GM21528 (cell line): ENCODE measurements around the gene FAM120B.
A peak's percentile ranks its signal among the peaks of the same experiment; 100 is the strongest.
"Not testable (repeated sequence)": the region's sequence is repeated elsewhere in the genome, so short reads cannot be mapped to it uniquely, and the experiment has no call there.

ENCODE experiments used
- ATAC-seq: cut with Tn5 transposase; IDR thresholded peaks from one replicate; pipeline ENCODE4 v1.9.1; 2021; ENCODE audit warnings: mild to moderate bottlenecking, moderate library complexity; ENCODE audit not compliant: unreplicated experiment, low FRiP score

FAM120B gene

GRCh38 chr6:170345662-170346061 is 39.1 kb downstream of the FAM120B start:
- no peak for ATAC-seq

- peak; percentile 22 for ATAC-seq
Measured at GRCh38 chr6:170346649-170347048, 40.1 kb downstream of the FAM120B start.

GRCh38 chr6:170347091-170347490 is 40.5 kb downstream of the FAM120B start:
- peak; percentile 65 for ATAC-seq

GRCh38 chr6:170347975-170348374 is 41.4 kb downstream of the FAM120B start:
- ATAC-seq: no peak

GRCh38 chr6:170351456-170351855 is 44.9 kb downstream of the FAM120B start:
- ATAC-seq: not testable (repeated sequence)

- not testable (repeated sequence) for ATAC-seq
Measured at GRCh38 chr6:170355190-170355589, 48.6 kb downstream of the FAM120B start.

- ATAC-seq: no peak
Measured at GRCh38 chr6:170355661-170356060, 49.1 kb downstream of the FAM120B start.

- no peak for ATAC-seq
Measured at GRCh38 chr6:170357812-170358211, 51.3 kb downstream of the FAM120B start.

- no peak for ATAC-seq
Measured at GRCh38 chr6:170358496-170358895, 51.9 kb downstream of the FAM120B start.

GRCh38 chr6:170360476-170360875 is 53.9 kb downstream of the FAM120B start:
- ATAC-seq: no peak

- ATAC-seq: no peak
Measured at GRCh38 chr6:170361335-170361734, 54.8 kb downstream of the FAM120B start.

GRCh38 chr6:170362121-170362520 is 55.6 kb downstream of the FAM120B start:
- no peak for ATAC-seq

GRCh38 chr6:170363255-170363654 is 56.7 kb downstream of the FAM120B start:
- no peak for ATAC-seq

- ATAC-seq: no peak
Measured at GRCh38 chr6:170365121-170365520, 58.6 kb downstream of the FAM120B start.

GRCh38 chr6:170365593-170365992 is 59.0 kb downstream of the FAM120B start:
- ATAC-seq: no peak

GRCh38 chr6:170366248-170366960 is 59.8 kb downstream of the FAM120B start:
- no peak for ATAC-seq

GRCh38 chr6:170367241-170367640 is 60.7 kb downstream of the FAM120B start:
- ATAC-seq: no peak

- ATAC-seq: no peak
Measured at GRCh38 chr6:170368544-170368943, 62.0 kb downstream of the FAM120B start.

GRCh38 chr6:170369403-170369802 is 62.8 kb downstream of the FAM120B start:
- ATAC-seq: no peak

- no peak for ATAC-seq
Measured at GRCh38 chr6:170370416-170370815, 63.9 kb downstream of the FAM120B start.

- no peak for ATAC-seq
Measured at GRCh38 chr6:170371080-170371479, 64.5 kb downstream of the FAM120B start.

GRCh38 chr6:170371588-170371987 is 65.0 kb downstream of the FAM120B start:
- ATAC-seq: no peak
